Colon (tissue), 2 donors: ENCODE results near the gene BOK.

Experiments used
- FAIRE-seq: peaks from 2 replicates; lab custom pipeline; 2012; peaks lifted over from hg19 to GRCh38; lab: Jason Lieb, UNC
- donor health status: control.
- donor health status: control.

The BOK gene

GRCh38 chr2:241539616-241540374 is 18.8 kb upstream of the BOK start:
- FAIRE-seq: no peak

GRCh38 chr2:241540401-241540770 is 18.2 kb upstream of the BOK start:
- FAIRE-seq: no peak

GRCh38 chr2:241540771-241541561 is 17.6 kb upstream of the BOK start:
- no peak for FAIRE-seq

- FAIRE-seq: no peak
Observed at GRCh38 chr2:241541564-241542277, 16.8 kb upstream of the BOK start.

GRCh38 chr2:241542278-241542605 is 16.3 kb upstream of the BOK start:
- FAIRE-seq: no peak

GRCh38 chr2:241545106-241545505 is 13.4 kb upstream of the BOK start:
- no peak for FAIRE-seq

- FAIRE-seq: no peak
Observed at GRCh38 chr2:241545523-241546473, 12.7 kb upstream of the BOK start.

- no peak for FAIRE-seq
Observed at GRCh38 chr2:241546771-241547498, 11.6 kb upstream of the BOK start.

- no peak for FAIRE-seq
Observed at GRCh38 chr2:241547781-241548450, 10.6 kb upstream of the BOK start.

GRCh38 chr2:241548451-241548835 is 10.1 kb upstream of the BOK start:
- no peak for FAIRE-seq

- FAIRE-seq: no peak
Observed at GRCh38 chr2:241550616-241551580, 7.6 kb upstream of the BOK start.

GRCh38 chr2:241551599-241551997 is 6.9 kb upstream of the BOK start:
- no peak for FAIRE-seq

GRCh38 chr2:241551998-241552737 is 6.4 kb upstream of the BOK start:
- no peak for FAIRE-seq

GRCh38 chr2:241553512-241553830 is 5.1 kb upstream of the BOK start:
- no peak for FAIRE-seq

- no peak for FAIRE-seq
Observed at GRCh38 chr2:241553981-241554380, 4.6 kb upstream of the BOK start.

- FAIRE-seq: no peak
Observed at GRCh38 chr2:241554610-241555322, 3.8 kb upstream of the BOK start.

- FAIRE-seq: no peak
Observed at GRCh38 chr2:241555711-241556110, 2.8 kb upstream of the BOK start.

GRCh38 chr2:241556746-241557145 is 1.8 kb upstream of the BOK start:
- FAIRE-seq: no peak
